ENCODE results near the gene NAALADL1. TPM values are rescaled to one million over a fixed set of nuclear protein-coding genes. Genes with fewer than 3 reads are reported as not detected.
A peak's percentile ranks its signal among the peaks of the same experiment; 100 is the strongest.

Gene NAALADL1
- total and polyA plus RNA-seq, 2 of the 4 experiments (the other 2 are of a cell fraction) = 3.8 to 5.8 TPM

DNA sequence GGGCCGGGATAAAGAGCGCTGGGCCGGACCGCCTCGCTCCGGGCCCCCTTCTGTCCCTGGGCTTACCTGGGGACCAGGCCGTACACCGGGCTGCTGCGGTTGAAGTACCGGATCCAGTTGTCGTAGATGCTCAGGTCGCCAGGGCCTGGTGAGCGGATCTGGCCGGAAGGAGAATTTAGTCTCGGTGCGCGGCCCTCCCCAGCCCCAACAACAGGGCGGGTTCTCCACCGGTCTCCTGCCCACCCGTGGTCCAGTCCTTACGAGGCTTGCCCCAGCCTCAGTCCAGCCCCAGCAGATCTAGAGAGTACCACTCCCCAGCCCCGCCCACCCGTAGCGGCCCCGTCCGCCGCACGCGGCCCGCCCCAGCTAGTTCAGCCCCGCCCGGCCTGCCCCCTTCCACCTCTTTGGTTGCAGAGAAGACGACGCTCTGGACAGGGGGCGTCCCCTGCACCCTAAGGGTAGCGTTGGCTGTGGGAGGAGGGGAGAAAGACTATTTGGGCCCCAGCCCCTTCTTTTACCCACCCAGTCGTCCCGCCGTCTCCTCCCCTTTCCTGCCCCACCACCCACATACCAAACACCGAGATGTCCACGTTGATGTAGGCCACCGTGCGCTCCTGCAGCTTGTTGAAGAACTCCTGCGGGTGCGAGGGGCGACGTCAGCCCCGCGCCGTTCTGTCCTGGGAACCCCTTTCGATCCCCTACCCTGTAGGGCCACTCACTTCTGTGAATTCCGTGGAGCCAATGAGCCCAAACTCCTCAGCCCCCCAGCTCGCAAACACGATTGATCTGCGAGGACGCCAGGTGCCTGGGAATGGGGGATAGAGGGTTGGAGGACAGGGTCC, 10.6 kb downstream of the NAALADL1 start:
- H4K8ac ChIP-seq (ENCODE audit: low read depth in 2 of 2, low read length in 2 of 2) = peak overlapping the region; percentile 49 to 78; a peak in 2 of 4 replicates
- H2AFZ ChIP-seq (replicated peaks; ENCODE audit: low read length, poor library complexity) = peak overlapping the region; percentile 82
- dilution Hi-C loops (cut with HindIII; ENCODE audit: low sequenced_read_pairs, unreplicated experiment) (no loop called here), in situ Hi-C loops (cut with MboI; ENCODE audit: low sequenced_read_pairs) (no loop called here), intact Hi-C loops (cut with micrococcal nuclease) (no loop called here)
- no peak overlapping the region for H3K4ac ChIP-seq (ENCODE audit: low read depth, low read length)
- no peak overlapping the region for H3K56ac ChIP-seq (ENCODE audit: extremely low read depth, insufficient read depth, low read length)
- POLR2A ChIA-PET (ENCODE audit: unreplicated experiment) = no interaction called here
- ATAC-seq (ENCODE audit: low read depth) = peak; percentile 44; the same call in 1 of the 2 replicates
- H3K27me3 ChIP-seq (ENCODE audit: control insufficient read depth, insufficient read depth, low read length) = peaks cover 2% of the 10 kb centered on the region; the same call in 1 of the 2 replicates
- no peak overlapping the region for H2BK120ac ChIP-seq (ENCODE audit: low read depth, low read length)
- H3K79me1 ChIP-seq (ENCODE audit: low read depth in 1 of 2, low read length in 2 of 2) = peaks cover 8 to 25% of the 10 kb centered on the region in 2 experiments; a peak in 3 of 4 replicates
- no peak overlapping the region for H3K27ac ChIP-seq (ENCODE audit: insufficient read depth, low read length)
- H2BK15ac ChIP-seq (ENCODE audit: low read depth, low read length) = no peak overlapping the region
- H4K20me1 ChIP-seq (ENCODE audit: insufficient read depth, low read length) = no peaks in the 10 kb centered on the region; the same call in 1 of the 2 replicates
- no peaks in the 10 kb centered on the region for H3K9me3 ChIP-seq (ENCODE audit: control insufficient read depth, insufficient read depth, low read length)
- 0 out of 2 replicates have a peak overlapping the region, but pooled peaks have one; percentile 16 for H3K9ac ChIP-seq (ENCODE audit: low read depth, low read length)
- H4K91ac ChIP-seq (ENCODE audit: insufficient read depth, low read depth, low read length) = no peak overlapping the region
- no peak overlapping the region for H3K14ac ChIP-seq (replicated peaks; ENCODE audit: low read depth, low read length)
- H3K4me2 ChIP-seq (ENCODE audit: low read depth, low read length) = no peak overlapping the region; the same call in 1 of the 2 replicates
- no peak overlapping the region for H2BK5ac ChIP-seq (ENCODE audit: low read depth, low read length, poor library complexity, severe bottlenecking)
- H3K4me1 ChIP-seq (ENCODE audit: control insufficient read depth, insufficient read depth, low read length) = no peaks in the 10 kb centered on the region
- CTCF ChIA-PET = no interaction called here
- 33% methylated on average over 9 of the region's 56 CpGs; no CpG with 5 or more reads in 1 of the 2 experiments for WGBS, 2 experiments (ENCODE audit: extremely low coverage in 2 of 2, insufficient read length in 1 of 2)
- peaks cover 13% of the 10 kb centered on the region for H3K36me3 ChIP-seq (ENCODE audit: control insufficient read depth, insufficient read depth, low read length)
- H3K18ac ChIP-seq (ENCODE audit: low read depth, low read length) = no peak overlapping the region
- H2AK9ac ChIP-seq (replicated peaks; ENCODE audit: low read depth, low read length, poor library complexity) = peak overlapping the region; percentile 65
- no peak for DNase-seq
- H3K4me3 ChIP-seq (ENCODE audit: insufficient read depth, low read depth, low read length) = peak overlapping the region; percentile 22
- no peak overlapping the region for H2BK20ac ChIP-seq (ENCODE audit: low read depth, low read length)
- H3K23ac ChIP-seq (ENCODE audit: low read depth, low read length) = no peak overlapping the region; the same call in 1 of the 2 replicates
- H2AK5ac ChIP-seq (ENCODE audit: low read depth, low read length) = peak overlapping the region; percentile 16; the same call in 1 of the 2 replicates
- no TSS peak for BruUV-seq (replicated peaks)
- H3K9me1 ChIP-seq (ENCODE audit: insufficient read depth, low read length) = peaks cover 13% of the 10 kb centered on the region; the same call in 1 of the 2 replicates
- no peak overlapping the region; the same call in 1 of the 2 replicates for H4K5ac ChIP-seq (ENCODE audit: low read depth, low read length)
- TF ChIP-seq MAFK (IDR thresholded peaks at IDR 0.05; ENCODE audit: low read depth, low read length) (no peak), CEBPB (IDR thresholded peaks at IDR 0.05; ENCODE audit: low read depth, low read length) (no peak), FOS (IDR thresholded peaks at IDR 0.05; ENCODE audit: low read depth, low read length) (no peak), CHD1 (IDR thresholded peaks at IDR 0.05; ENCODE audit: low read depth, low read length) (no peak), BHLHE40 (IDR thresholded peaks at IDR 0.05; ENCODE audit: low read depth, low read length) (no peak), MAZ (IDR thresholded peaks at IDR 0.05; ENCODE audit: borderline replicate concordance, low read depth, low read length) (no peak), NFE2L2 (IDR thresholded peaks at IDR 0.05; ENCODE audit: low read depth, low read length) (no peak), RFX5 (IDR thresholded peaks at IDR 0.05; ENCODE audit: low read depth, low read length) (no peak), MXI1 (IDR thresholded peaks at IDR 0.05; ENCODE audit: borderline replicate concordance, low read depth, low read length) (no peak), POLR2A (IDR thresholded peaks at IDR 0.05; ENCODE audit: low read depth, low read length) (no peak), SMC3 (IDR thresholded peaks at IDR 0.05; ENCODE audit: low read depth, low read length) (no peak), RCOR1 (IDR thresholded peaks at IDR 0.05; ENCODE audit: insufficient replicate concordance, low read length) (no peak)
- TF ChIP-seq, protein P1, sequence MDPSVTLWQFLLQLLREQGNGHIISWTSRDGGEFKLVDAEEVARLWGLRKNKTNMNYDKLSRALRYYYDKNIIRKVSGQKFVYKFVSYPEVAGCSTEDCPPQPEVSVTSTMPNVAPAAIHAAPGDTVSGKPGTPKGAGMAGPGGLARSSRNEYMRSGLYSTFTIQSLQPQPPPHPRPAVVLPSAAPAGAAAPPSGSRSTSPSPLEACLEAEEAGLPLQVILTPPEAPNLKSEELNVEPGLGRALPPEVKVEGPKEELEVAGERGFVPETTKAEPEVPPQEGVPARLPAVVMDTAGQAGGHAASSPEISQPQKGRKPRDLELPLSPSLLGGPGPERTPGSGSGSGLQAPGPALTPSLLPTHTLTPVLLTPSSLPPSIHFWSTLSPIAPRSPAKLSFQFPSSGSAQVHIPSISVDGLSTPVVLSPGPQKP (IDR thresholded peaks at IDR 0.05; ENCODE audit: borderline replicate concordance, low read depth, low read length) = no peak
- TF ChIP-seq, protein P2, sequence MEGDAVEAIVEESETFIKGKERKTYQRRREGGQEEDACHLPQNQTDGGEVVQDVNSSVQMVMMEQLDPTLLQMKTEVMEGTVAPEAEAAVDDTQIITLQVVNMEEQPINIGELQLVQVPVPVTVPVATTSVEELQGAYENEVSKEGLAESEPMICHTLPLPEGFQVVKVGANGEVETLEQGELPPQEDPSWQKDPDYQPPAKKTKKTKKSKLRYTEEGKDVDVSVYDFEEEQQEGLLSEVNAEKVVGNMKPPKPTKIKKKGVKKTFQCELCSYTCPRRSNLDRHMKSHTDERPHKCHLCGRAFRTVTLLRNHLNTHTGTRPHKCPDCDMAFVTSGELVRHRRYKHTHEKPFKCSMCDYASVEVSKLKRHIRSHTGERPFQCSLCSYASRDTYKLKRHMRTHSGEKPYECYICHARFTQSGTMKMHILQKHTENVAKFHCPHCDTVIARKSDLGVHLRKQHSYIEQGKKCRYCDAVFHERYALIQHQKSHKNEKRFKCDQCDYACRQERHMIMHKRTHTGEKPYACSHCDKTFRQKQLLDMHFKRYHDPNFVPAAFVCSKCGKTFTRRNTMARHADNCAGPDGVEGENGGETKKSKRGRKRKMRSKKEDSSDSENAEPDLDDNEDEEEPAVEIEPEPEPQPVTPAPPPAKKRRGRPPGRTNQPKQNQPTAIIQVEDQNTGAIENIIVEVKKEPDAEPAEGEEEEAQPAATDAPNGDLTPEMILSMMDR (conservative IDR thresholded peaks at IDR 0.05; ENCODE audit: low read depth, low read length) = no peak
